ENCODE results near the gene LAMA3.

The LAMA3 gene

GRCh38 chr18:23945416-23946079 lies 256.3 kb downstream of the LAMA3 start:
- TF ChIP-seq CTCF (conservative IDR thresholded peaks at IDR 0.05; ENCODE audit: low read depth, low read length), result no peak
- Histone ChIP-seq H3K4me2 (no peak overlapping the region), H3K79me2 (ENCODE audit: insufficient read depth, low read depth) (no peaks in the 10 kb centered on the region), H3K36me3 (ENCODE audit: insufficient read depth) (no peaks in the 10 kb centered on the region), H3K27ac (no peak overlapping the region), H3K4me3 (IDR thresholded peaks at IDR 0.05; ENCODE audit: insufficient read depth, low read depth, low read length) (no peak overlapping the region), H2AFZ (ENCODE audit: low read depth) (no peak overlapping the region), H3K9ac (no peak overlapping the region), H4K20me1 (ENCODE audit: insufficient read depth) (no peaks in the 10 kb centered on the region), H3K27me3 (ENCODE audit: insufficient read depth, low read depth) (peaks cover 35% of the 10 kb centered on the region; the same call in 1 of the 2 replicates), H3K4me1 (ENCODE audit: low read depth, poor library complexity, severe bottlenecking) (peaks cover 14% of the 10 kb centered on the region)

- Histone ChIP-seq H4K20me1 (ENCODE audit: insufficient read depth) (no peaks in the 10 kb centered on the region), H3K36me3 (ENCODE audit: insufficient read depth) (no peaks in the 10 kb centered on the region), H3K79me2 (ENCODE audit: insufficient read depth, low read depth) (no peaks in the 10 kb centered on the region), H3K4me2 (no peak overlapping the region), H3K4me3 (IDR thresholded peaks at IDR 0.05; ENCODE audit: insufficient read depth, low read depth, low read length) (no peak overlapping the region), H3K9ac (no peak overlapping the region), H3K4me1 (ENCODE audit: low read depth, poor library complexity, severe bottlenecking) (no peaks in the 10 kb centered on the region), H2AFZ (ENCODE audit: low read depth) (no peak overlapping the region), H3K27ac (no peak overlapping the region), H3K27me3 (ENCODE audit: insufficient read depth, low read depth) (peaks cover 5% of the 10 kb centered on the region; the same call in 1 of the 2 replicates)
- no peak for TF ChIP-seq CTCF (conservative IDR thresholded peaks at IDR 0.05; ENCODE audit: low read depth, low read length)
Measured at GRCh38 chr18:23949863-23950262, 260.6 kb downstream of the LAMA3 start.

- no peaks in the 10 kb centered on the region for H3K36me3 ChIP-seq (ENCODE audit: insufficient read depth)
- no peak for TF ChIP-seq CTCF (conservative IDR thresholded peaks at IDR 0.05; ENCODE audit: low read depth, low read length)
- H4K20me1 ChIP-seq (ENCODE audit: insufficient read depth), result no peaks in the 10 kb centered on the region
- no peak overlapping the region for H2AFZ ChIP-seq (ENCODE audit: low read depth)
- H3K27ac ChIP-seq, result no peak overlapping the region
- H3K27me3 ChIP-seq (ENCODE audit: insufficient read depth, low read depth), result no peaks in the 10 kb centered on the region
- H3K4me3 ChIP-seq (IDR thresholded peaks at IDR 0.05; ENCODE audit: insufficient read depth, low read depth, low read length), result no peak overlapping the region
- no peak overlapping the region for H3K9ac ChIP-seq
- no peaks in the 10 kb centered on the region for H3K4me1 ChIP-seq (ENCODE audit: low read depth, poor library complexity, severe bottlenecking)
- no peak overlapping the region for H3K4me2 ChIP-seq
- H3K79me2 ChIP-seq (ENCODE audit: insufficient read depth, low read depth), result no peaks in the 10 kb centered on the region
Measured at GRCh38 chr18:23950644-23951043, 261.4 kb downstream of the LAMA3 start.

- no peaks in the 10 kb centered on the region for H3K36me3 ChIP-seq (ENCODE audit: insufficient read depth)
- H3K79me2 ChIP-seq (ENCODE audit: insufficient read depth, low read depth), result no peaks in the 10 kb centered on the region
- H3K4me3 ChIP-seq (IDR thresholded peaks at IDR 0.05; ENCODE audit: insufficient read depth, low read depth, low read length), result no peak overlapping the region
- H3K4me2 ChIP-seq, result no peak overlapping the region
- no peaks in the 10 kb centered on the region for H3K27me3 ChIP-seq (ENCODE audit: insufficient read depth, low read depth)
- H3K9ac ChIP-seq, result no peak overlapping the region
- no peaks in the 10 kb centered on the region for H3K4me1 ChIP-seq (ENCODE audit: low read depth, poor library complexity, severe bottlenecking)
- H2AFZ ChIP-seq (ENCODE audit: low read depth), result no peak overlapping the region
- TF ChIP-seq CTCF (conservative IDR thresholded peaks at IDR 0.05; ENCODE audit: low read depth, low read length), result no peak
- no peaks in the 10 kb centered on the region for H4K20me1 ChIP-seq (ENCODE audit: insufficient read depth)
- no peak overlapping the region for H3K27ac ChIP-seq
Measured at GRCh38 chr18:23951206-23951605, 262.0 kb downstream of the LAMA3 start.

All from KMS-11 (cell line).